K562 (cell line): ENCODE data around the gene RNF114. TPM values are rescaled to one million over a fixed set of nuclear protein-coding genes. Genes with fewer than 3 reads are reported as not detected.

Experiments used
- CEBPG ChIP-seq, 3 experiments: fragments of 200-800 bp in 1 of 3; sonication (Bioruptor generic) in 1 of 3; sonication (generic) in 1 of 3; formaldehyde crosslinking in 1 of 3; IDR thresholded peaks in 2 of 3; conservative IDR thresholded peaks in 1 of 3; 2 replicates each; pipeline versions ENCODE4 v1.6.1 to v1.8.0; 2016 to 2022; ENCODE audit warnings: missing compliant biosample characterization in 2 of 3, missing genetic modification characterization in 2 of 3, mild to moderate bottlenecking in 1 of 3, missing genetic modification reagents in 1 of 3
- CTCF ChIP-seq, 3 experiments: IDR thresholded peaks in 2 of 3; conservative IDR thresholded peaks in 1 of 3; 2 replicates each; pipeline ENCODE4 v1.5.1; 2011 to 2012; ENCODE audit warnings: low read length in 3 of 3, mild to moderate bottlenecking in 3 of 3, control low read depth in 2 of 3, improper control_type of control experiment in 1 of 3, inconsistent platforms in 1 of 3, low read depth in 1 of 3, mixed read lengths in 1 of 3, moderate library complexity in 1 of 3; ENCODE audit not compliant: insufficient read depth in 2 of 3
- FUS ChIP-seq: fragments of 200-400 bp; formaldehyde crosslinking; optimal IDR thresholded peaks from 2 replicates; pipeline ENCODE3; 2017; ENCODE audit warnings: low read depth, low read length
- HBP1 ChIP-seq: fragments of 450-650 bp; formaldehyde crosslinking; IDR thresholded peaks from 2 replicates; pipeline ENCODE4 v1.4.0; 2022; ENCODE audit warnings: missing genetic modification characterization
- JUN ChIP-seq, 2 experiments: sonication (generic) in 1 of 2; formaldehyde crosslinking in 1 of 2; IDR thresholded peaks; 2 replicates each; pipeline versions ENCODE4 v1.6.1 to v1.8.0; 2012 to 2022; ENCODE audit warnings: borderline replicate concordance in 2 of 2, mild to moderate bottlenecking in 2 of 2, improper control_type of control experiment in 1 of 2, low read depth in 1 of 2, low read length in 1 of 2, missing genetic modification reagents in 1 of 2
- MEF2D ChIP-seq: conservative IDR thresholded peaks from 2 replicates; pipeline ENCODE4 v1.6.1; 2016; ENCODE audit warnings: low read depth, missing genetic modification characterization, missing compliant biosample characterization
- RBM14 ChIP-seq: fragments of 200-400 bp; formaldehyde crosslinking; IDR thresholded peaks from 2 replicates; pipeline ENCODE4 v1.6.1; 2018; ENCODE audit warnings: low read depth, mild to moderate bottlenecking, low read length, moderate library complexity, borderline replicate concordance; ENCODE audit not compliant: insufficient read depth
- RFX5 ChIP-seq: IDR thresholded peaks from 2 replicates; pipeline ENCODE4 v1.6.1; 2011; ENCODE audit warnings: low read depth, mild to moderate bottlenecking, improper control_type of control experiment, low read length
- SFPQ ChIP-seq: fragments of 200-400 bp; formaldehyde crosslinking; IDR thresholded peaks from 2 replicates; pipeline ENCODE4 v1.6.1; 2017; ENCODE audit warnings: mild to moderate bottlenecking, low read depth, low read length, moderate library complexity
- SIRT6 ChIP-seq: IDR thresholded peaks from one replicate; pipeline ENCODE4 v1.6.1; 2012; ENCODE audit warnings: low read depth, mild to moderate bottlenecking, control low read depth, inconsistent platforms, low read length, moderate library complexity
- TAF15 ChIP-seq: fragments of 200-400 bp; formaldehyde crosslinking; IDR thresholded peaks from 2 replicates; pipeline ENCODE4 v1.6.1; 2017; ENCODE audit warnings: mild to moderate bottlenecking, low read depth, low read length, moderate library complexity
- TARDBP ChIP-seq: fragments of 450-650 bp; IDR thresholded peaks from 2 replicates; pipeline ENCODE4 v1.6.1; 2016
- ZNF146 ChIP-seq: IDR thresholded peaks from one replicate; pipeline ENCODE4 v1.6.1; 2018; ENCODE audit warnings: missing compliant biosample characterization; ENCODE audit not compliant: unreplicated experiment
- ZNF277 ChIP-seq: fragments of 250-450 bp; sonication (Bioruptor Pico); IDR thresholded peaks from 2 replicates; pipeline ENCODE4 v1.8.0; 2022; ENCODE audit warnings: inconsistent platforms, mild to moderate bottlenecking, moderate library complexity, borderline replicate concordance
- ZNF778 ChIP-seq: fragments of 450-650 bp; formaldehyde crosslinking; IDR thresholded peaks from 2 replicates; pipeline ENCODE4 v1.4.0; 2020; ENCODE audit warnings: mild to moderate bottlenecking, moderate library complexity
- ZSCAN29 ChIP-seq: fragments of 450-650 bp; IDR thresholded peaks from 2 replicates; pipeline ENCODE4 v1.6.1; 2017
- ZZZ3 ChIP-seq: fragments of 450-650 bp; IDR thresholded peaks from 2 replicates; pipeline ENCODE4 v1.6.1; 2016; ENCODE audit warnings: antibody characterized with exemption, mild to moderate bottlenecking, moderate library complexity
- polyA plus RNA-seq, 8 experiments: library from polyadenylated mRNA; depleted of rRNA in 4 of 8; stranded (reverse) in 5 of 8; unstranded in 3 of 8; fragments of >200 nt; fragmentation: Nextera tagmentation in 2 of 8; fragmentation: Illumina TruSeq in 1 of 8; extraction: Ambion mirVana in 2 of 8; extraction: Trizol in 1 of 8; gene quantifications; 2 replicates each; pipeline versions ENCODE4 v1.2.1 to v1.2.3, GENCODE V29; 2011 to 2014; ENCODE audit warnings: inconsistent platforms in 1 of 8, missing spikeins in 1 of 8
- total RNA-seq, 7 experiments: library from RNA; depleted of rRNA in 6 of 7; stranded (reverse); fragments of >200 nt in 6 of 7; fragmentation: Illumina TruSeq in 2 of 7; extraction: Trizol in 2 of 7; gene quantifications; 2 replicates each; pipeline versions ENCODE4 v1.2.1 to v1.2.3, GENCODE V29; 2011 to 2021; ENCODE audit warnings: low replicate concordance in 1 of 7

RNF114 gene
- total and polyA plus RNA-seq, 9 of the 15 experiments (the other 6 are each of a cell fraction or from before 2014, with no cell fraction given): 38.6 to 111 (median 62.6) TPM

GRCh38 chr20:49982346-49983122 is 46.3 kb downstream of the RNF114 start, which contains the start of gene SNAI1 (continued):
- no peak for TF ChIP-seq ZNF146
- no peak; the same call in 1 of the 2 replicates for TF ChIP-seq CEBPG (CRISPR knock-in tag; IDR thresholded peaks at IDR 0.05)
- no peak for TF ChIP-seq CEBPG (tag; conservative IDR thresholded peaks at IDR 0.05 in 1 of 2, IDR thresholded peaks at IDR 0.05 in 1 of 2)
- TF ChIP-seq RFX5: no peak
- no peak for TF ChIP-seq HBP1 (CRISPR knock-in tag)
- TF ChIP-seq FUS: no peak
- TF ChIP-seq ZZZ3: no peak
- TF ChIP-seq CTCF (IDR thresholded peaks at IDR 0.05 in 2 of 3, conservative IDR thresholded peaks at IDR 0.05 in 1 of 3; ENCODE audit: insufficient read depth in 2 of 3, low read depth in 1 of 3, low read length in 3 of 3): peak; percentile 65 to 78 (median 68)
- no peak for TF ChIP-seq TAF15
- TF ChIP-seq ZNF277: no peak
- TF ChIP-seq ZNF778 (CRISPR knock-in tag): no peak
- TF ChIP-seq SFPQ: no peak
- no peak for TF ChIP-seq SIRT6
- TF ChIP-seq ZSCAN29: no peak
- TF ChIP-seq JUN (IDR thresholded peaks at IDR 0.05; ENCODE audit: borderline replicate concordance, low read depth, low read length): peak; percentile 26; the same call in 1 of the 2 replicates
- peak; percentile 88; the same call in 1 of the 2 replicates for TF ChIP-seq JUN (CRISPR knock-in tag; IDR thresholded peaks at IDR 0.05; ENCODE audit: borderline replicate concordance)
- no peak for TF ChIP-seq RBM14
- peak; percentile 80 for TF ChIP-seq TARDBP
- no peak for TF ChIP-seq MEF2D (tag)
